Subcutaneous abdominal adipose tissue (tissue), 5 donors: ENCODE data around the gene FAM83F.

Source experiments
- H3K27ac ChIP-seq: one replicate; pipeline ENCODE4 v1.7.0; 2013; ENCODE audit warnings: low read depth, mild to moderate bottlenecking, inconsistent platforms, low read length, moderate library complexity
- H3K27me3 ChIP-seq, 5 donors: one replicate each; pipeline ENCODE4 v1.7.0; 2013; ENCODE audit warnings: low read length in 5 of 5, inconsistent platforms in 1 of 5; ENCODE audit not compliant: control insufficient read depth in 5 of 5, insufficient read depth in 4 of 5
- H3K36me3 ChIP-seq, 5 donors: one replicate each; pipeline ENCODE4 v1.7.0; 2013; ENCODE audit warnings: low read length in 5 of 5; ENCODE audit not compliant: control insufficient read depth in 5 of 5, insufficient read depth in 5 of 5
- H3K4me1 ChIP-seq, 5 donors: one replicate each; pipeline ENCODE4 v1.7.0; 2013; ENCODE audit warnings: low read length in 5 of 5, mild to moderate bottlenecking in 3 of 5, moderate library complexity in 1 of 5; ENCODE audit not compliant: control insufficient read depth in 5 of 5, insufficient read depth in 5 of 5
- H3K4me3 ChIP-seq, 5 donors: one replicate each; pipeline ENCODE4 v1.7.0; 2013; ENCODE audit warnings: low read length in 5 of 5, low read depth in 1 of 5
- H3K9ac ChIP-seq, 5 donors: one replicate each; pipeline ENCODE4 v1.7.0; 2013; ENCODE audit warnings: low read length in 5 of 5, mild to moderate bottlenecking in 4 of 5, moderate library complexity in 3 of 5
- H3K9me3 ChIP-seq, 5 donors: one replicate each; pipeline ENCODE4 v1.7.0; 2013; ENCODE audit warnings: low read length in 5 of 5; ENCODE audit not compliant: control insufficient read depth in 5 of 5
- donor health status: healthy.
- donor health status: healthy.
- donor health status: healthy.
- donor health status: healthy.
- donor health status: healthy.

The FAM83F gene

GRCh38 chr22:40033586-40034380 is 39.0 kb downstream of the FAM83F start:
- Histone ChIP-seq H3K9ac (no peak overlapping the region), H3K27ac (no peak overlapping the region), H3K27me3 (no peaks in the 10 kb centered on the region), H3K36me3 (no peaks in the 10 kb centered on the region), H3K9me3 (no peaks in the 10 kb centered on the region), H3K4me3 (no peak overlapping the region), H3K4me1 (peaks cover 6 to 15% (median 14%) of the 10 kb centered on the region in 5 donors)

DNA sequence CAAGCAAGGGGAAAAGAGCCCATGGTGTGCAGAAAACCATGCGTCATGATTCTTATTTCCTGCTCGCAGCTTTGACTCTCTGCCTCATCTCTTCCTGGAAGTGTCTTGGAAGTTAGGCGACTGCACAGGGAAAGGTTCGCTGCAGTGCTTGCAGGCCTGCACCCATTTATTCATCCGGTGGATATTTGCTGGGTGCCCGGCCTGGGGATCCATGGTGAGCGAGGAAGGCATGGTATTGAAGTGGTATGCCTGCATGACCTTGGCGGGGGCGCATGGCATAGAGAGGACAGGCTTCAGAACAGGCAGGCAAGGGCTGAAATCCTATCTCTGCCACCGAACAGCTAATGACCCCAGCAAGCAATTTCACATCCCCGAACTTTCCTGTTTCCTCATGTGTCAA is 40.6 kb downstream of the FAM83F start:
- Histone ChIP-seq H3K27ac (no peak overlapping the region), H3K4me3 (no peak overlapping the region), H3K9ac (no peak overlapping the region), H3K9me3 (no peaks in the 10 kb centered on the region), H3K36me3 (no peaks in the 10 kb centered on the region), H3K4me1 (peaks cover 11 to 26% (median 23%) of the 10 kb centered on the region in 5 donors), H3K27me3 (no peaks in the 10 kb centered on the region)

- H3K4me1 ChIP-seq = peaks cover 19 to 34% (median 31%) of the 10 kb centered on the region in 5 donors
- no peak overlapping the region for H3K27ac ChIP-seq
- no peaks in the 10 kb centered on the region for H3K27me3 ChIP-seq
- no peak overlapping the region for H3K9ac ChIP-seq
- H3K9me3 ChIP-seq = no peaks in the 10 kb centered on the region
- H3K36me3 ChIP-seq = no peaks in the 10 kb centered on the region
- no peak overlapping the region for H3K4me3 ChIP-seq
Measured at GRCh38 chr22:40036126-40036525, 41.4 kb downstream of the FAM83F start.

DNA sequence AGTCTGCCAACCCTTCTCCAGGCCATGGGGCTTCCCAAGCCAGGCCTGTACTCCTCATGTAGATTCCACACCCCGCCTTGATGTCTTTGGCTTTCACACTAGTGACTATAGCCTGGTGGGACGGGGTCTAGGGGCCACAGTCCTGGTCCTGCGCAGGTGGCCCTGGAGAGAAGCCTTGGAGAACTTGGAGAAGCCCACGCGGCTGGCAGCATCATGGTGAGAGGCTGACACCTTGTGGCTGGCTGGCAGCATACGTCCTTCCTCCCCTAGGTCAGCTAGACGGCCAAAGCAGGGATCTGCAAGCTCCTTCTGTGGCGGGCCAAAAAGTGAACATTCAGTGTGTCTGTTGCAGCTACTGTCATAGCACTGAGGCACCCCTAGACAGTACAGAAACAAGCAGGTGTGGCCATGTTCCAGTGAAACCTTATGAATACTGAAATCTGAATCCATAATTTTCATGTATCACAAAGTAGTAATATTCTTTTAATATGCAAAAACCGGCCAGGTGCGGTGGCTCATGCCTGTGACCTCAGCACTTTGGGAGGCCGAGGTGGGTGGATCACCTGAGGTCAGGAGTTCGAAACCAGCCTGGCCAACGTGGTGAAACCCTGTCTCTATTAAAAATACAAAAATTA is 42.0 kb downstream of the FAM83F start:
- H3K36me3 ChIP-seq = no peaks in the 10 kb centered on the region
- no peak overlapping the region for H3K9ac ChIP-seq
- H3K27ac ChIP-seq = no peak overlapping the region
- H3K9me3 ChIP-seq = no peaks in the 10 kb centered on the region
- peaks cover 16 to 35% (median 31%) of the 10 kb centered on the region in 5 donors for H3K4me1 ChIP-seq
- no peak overlapping the region for H3K4me3 ChIP-seq
- no peaks in the 10 kb centered on the region for H3K27me3 ChIP-seq

- H3K9ac ChIP-seq = no peak overlapping the region
- H3K4me1 ChIP-seq = peaks cover 16 to 36% (median 30%) of the 10 kb centered on the region in 5 donors
- H3K9me3 ChIP-seq = no peaks in the 10 kb centered on the region
- no peak overlapping the region for H3K4me3 ChIP-seq
- no peak overlapping the region for H3K27ac ChIP-seq
- H3K27me3 ChIP-seq = no peaks in the 10 kb centered on the region
- H3K36me3 ChIP-seq = no peaks in the 10 kb centered on the region
Measured at GRCh38 chr22:40037320-40037719, 42.6 kb downstream of the FAM83F start.

DNA sequence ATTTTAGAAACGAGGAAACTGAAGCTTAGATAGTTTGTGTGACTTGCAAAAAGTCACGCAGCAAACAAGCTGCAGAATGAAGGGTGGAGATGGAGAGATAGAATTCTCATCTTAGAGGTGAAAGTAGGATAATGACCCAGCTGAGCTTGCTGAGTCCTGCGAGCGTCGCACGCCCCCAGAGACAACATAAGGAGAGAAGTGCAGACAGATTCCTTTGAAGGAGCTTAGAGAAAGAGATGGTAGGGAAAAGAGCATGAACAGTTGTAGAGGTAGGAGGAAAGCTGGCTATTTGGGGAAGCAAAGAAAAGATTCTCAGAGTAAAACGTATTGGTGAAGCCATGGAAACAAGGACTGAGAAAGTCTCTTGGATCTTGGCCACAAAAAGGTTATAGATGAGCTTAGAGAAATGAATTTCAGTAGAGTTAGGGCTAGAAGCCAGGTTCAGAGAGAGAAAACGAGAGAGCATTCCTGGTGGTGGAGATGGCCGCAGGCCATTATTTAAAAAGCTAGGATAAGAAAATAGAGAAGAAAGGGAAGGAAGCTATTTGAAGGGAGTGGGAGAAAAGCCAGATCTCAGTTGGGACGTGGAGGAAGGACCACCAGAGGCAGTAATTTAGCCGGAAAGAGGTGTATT is 44.8 kb downstream of the FAM83F start:
- Histone ChIP-seq H3K9ac (no peak overlapping the region), H3K27me3 (no peaks in the 10 kb centered on the region), H3K9me3 (no peaks in the 10 kb centered on the region), H3K27ac (no peak overlapping the region), H3K36me3 (no peaks in the 10 kb centered on the region), H3K4me1 (peaks cover 30 to 53% (median 47%) of the 10 kb centered on the region in 5 donors), H3K4me3 (no peak overlapping the region)

DNA sequence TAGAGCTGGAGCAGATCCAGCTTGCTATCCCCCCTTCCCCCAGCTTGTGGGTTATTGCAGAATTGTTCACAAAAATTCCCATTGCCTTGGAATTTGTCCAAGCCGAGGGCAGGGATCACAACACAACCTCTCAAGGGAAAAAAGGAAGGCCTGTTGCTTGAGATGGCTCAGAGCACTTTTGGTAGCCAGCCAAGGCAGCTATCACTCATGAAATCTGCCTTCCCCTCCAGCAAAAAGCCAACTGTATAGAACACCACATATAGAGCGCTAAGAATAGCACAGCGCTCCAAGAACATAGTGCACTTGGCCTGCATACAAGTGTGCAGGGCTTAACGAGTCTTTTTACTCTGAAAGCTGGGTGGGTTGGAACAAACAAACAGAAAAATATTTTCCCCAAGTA is 46.2 kb downstream of the FAM83F start:
- peak overlapping the region; percentile 51 for H3K27ac ChIP-seq
- H3K36me3 ChIP-seq = no peaks in the 10 kb centered on the region
- peaks cover 30 to 59% (median 54%) of the 10 kb centered on the region in 5 donors for H3K4me1 ChIP-seq
- peak overlapping the region in 1 of 5 donors; percentile 12 for H3K4me3 ChIP-seq
- H3K9me3 ChIP-seq = no peaks in the 10 kb centered on the region
- H3K9ac ChIP-seq = no peak overlapping the region
- no peaks in the 10 kb centered on the region for H3K27me3 ChIP-seq

DNA sequence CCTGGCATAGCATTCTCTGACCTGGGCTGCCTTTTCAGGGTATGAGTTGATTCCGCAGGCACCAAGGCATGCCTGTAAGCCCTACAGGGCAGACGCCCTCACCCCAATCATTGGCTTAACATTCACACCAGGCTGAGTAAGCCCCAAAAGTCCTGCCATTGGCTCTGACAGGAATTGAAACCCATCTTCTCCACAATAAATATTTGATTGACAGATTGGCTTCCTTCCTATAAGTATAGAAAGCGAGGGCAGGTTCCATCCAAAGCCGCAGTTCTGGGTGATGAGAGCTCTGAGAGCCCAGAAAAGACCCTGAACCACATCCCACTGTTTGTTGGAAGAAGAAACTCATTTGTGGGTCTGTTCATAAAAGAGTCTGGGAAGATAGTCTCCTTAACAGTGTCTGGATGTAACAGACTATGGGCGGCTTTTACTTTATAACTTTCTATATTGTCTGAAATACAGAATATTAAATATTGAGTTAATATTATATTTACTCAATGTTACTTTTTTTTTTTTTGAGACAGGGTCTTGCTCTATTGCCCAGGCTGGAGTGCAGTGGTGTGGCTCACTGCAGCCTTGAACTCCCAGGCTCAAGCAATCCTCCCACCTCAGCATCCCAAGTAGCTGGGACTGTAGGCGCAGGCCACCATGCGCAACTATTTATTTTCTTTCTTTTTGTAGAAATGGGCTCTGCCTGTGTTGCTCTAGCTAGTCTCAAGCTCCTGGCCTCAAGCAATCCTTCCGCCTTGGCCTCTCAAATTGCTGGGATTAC is 46.8 kb downstream of the FAM83F start:
- Histone ChIP-seq H3K4me1 (peaks cover 30 to 61% (median 58%) of the 10 kb centered on the region in 5 donors), H3K36me3 (no peaks in the 10 kb centered on the region), H3K9ac (no peak overlapping the region), H3K27me3 (no peaks in the 10 kb centered on the region), H3K9me3 (no peaks in the 10 kb centered on the region), H3K27ac (peak overlapping the region; percentile 51), H3K4me3 (peak overlapping the region in 1 of 5 donors; percentile 12)

- Histone ChIP-seq H3K9ac (no peak overlapping the region), H3K27me3 (no peaks in the 10 kb centered on the region), H3K36me3 (no peaks in the 10 kb centered on the region), H3K4me1 (peaks cover 30 to 58% (median 58%) of the 10 kb centered on the region in 5 donors), H3K9me3 (no peaks in the 10 kb centered on the region), H3K4me3 (no peak overlapping the region), H3K27ac (peak overlapping the region; percentile 94)
Measured at GRCh38 chr22:40042312-40042711, 47.6 kb downstream of the FAM83F start.
